Measurements from ENCODE around the gene KIAA0040.

DNA sequence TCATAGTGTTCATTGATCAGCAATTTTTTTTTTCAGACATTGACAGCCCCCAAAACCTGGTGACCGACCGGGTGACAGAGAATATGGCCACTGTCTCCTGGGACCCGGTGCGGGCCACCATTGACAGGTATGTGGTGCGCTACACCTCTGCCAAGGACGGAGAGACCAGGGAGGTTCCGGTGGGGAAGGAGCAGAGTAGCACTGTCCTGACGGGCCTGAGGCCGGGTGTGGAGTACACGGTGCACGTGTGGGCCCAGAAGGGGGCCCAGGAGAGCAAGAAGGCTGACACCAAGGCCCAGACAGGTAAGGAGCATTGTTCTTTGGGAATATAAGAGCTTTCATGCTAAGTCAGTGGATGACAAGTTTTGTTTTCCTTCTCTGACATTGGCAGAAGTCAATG, 75.7 kb downstream of the KIAA0040 start:
- TF ChIP-seq, protein P1, sequence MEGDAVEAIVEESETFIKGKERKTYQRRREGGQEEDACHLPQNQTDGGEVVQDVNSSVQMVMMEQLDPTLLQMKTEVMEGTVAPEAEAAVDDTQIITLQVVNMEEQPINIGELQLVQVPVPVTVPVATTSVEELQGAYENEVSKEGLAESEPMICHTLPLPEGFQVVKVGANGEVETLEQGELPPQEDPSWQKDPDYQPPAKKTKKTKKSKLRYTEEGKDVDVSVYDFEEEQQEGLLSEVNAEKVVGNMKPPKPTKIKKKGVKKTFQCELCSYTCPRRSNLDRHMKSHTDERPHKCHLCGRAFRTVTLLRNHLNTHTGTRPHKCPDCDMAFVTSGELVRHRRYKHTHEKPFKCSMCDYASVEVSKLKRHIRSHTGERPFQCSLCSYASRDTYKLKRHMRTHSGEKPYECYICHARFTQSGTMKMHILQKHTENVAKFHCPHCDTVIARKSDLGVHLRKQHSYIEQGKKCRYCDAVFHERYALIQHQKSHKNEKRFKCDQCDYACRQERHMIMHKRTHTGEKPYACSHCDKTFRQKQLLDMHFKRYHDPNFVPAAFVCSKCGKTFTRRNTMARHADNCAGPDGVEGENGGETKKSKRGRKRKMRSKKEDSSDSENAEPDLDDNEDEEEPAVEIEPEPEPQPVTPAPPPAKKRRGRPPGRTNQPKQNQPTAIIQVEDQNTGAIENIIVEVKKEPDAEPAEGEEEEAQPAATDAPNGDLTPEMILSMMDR (IDR thresholded peaks at IDR 0.05), result no peak
- TF ChIP-seq EZH2 (IDR thresholded peaks at IDR 0.05; ENCODE audit: borderline replicate concordance, insufficient read depth, low read depth, low read length, poor library complexity, severe bottlenecking), result no peak

All from B cell (primary cell).